ENCODE data around the gene HOXD11. TPM values are rescaled to one million over a fixed set of nuclear protein-coding genes. Genes with fewer than 3 reads are reported as not detected.

The HOXD11 gene
- total and polyA plus RNA-seq, 2 of the 13 experiments (the other 11 are each of a cell fraction or from before 2014, with no cell fraction given), result not detected

DNA sequence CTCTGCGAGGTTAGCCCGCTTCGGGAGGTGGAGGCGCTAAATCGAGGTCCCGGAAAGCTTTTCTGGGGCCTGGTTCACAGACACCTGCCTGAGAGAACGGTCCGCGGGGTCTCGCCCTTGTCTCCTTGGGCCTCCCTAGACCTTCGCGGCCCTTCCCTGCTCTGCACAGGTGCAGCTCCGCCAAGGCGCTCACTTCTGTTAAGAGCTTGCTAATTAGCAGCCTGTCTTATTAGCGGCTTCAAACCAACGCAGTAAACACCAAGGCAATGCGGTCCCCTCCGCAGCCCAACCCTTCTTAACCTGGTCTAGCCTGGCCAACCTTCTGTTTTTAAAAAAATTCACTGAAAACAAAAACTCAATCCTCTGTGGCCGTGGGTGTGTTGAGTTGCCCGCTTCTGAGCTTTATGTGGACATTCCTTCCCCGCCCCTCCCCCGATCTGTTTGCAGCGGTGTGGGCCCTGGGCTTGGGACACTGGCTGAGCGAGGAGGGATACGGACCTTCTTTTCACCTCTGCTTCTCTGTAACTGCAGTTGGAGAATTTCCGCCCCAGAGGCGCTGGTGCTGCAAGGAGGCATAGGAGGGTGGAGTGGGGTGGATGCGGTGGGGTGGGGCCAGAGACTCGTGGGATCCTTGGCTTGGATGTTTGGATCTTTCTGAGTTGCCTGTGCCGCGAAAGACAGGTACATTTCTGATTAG lies 40.9 kb downstream of the HOXD11 start:
- no peak overlapping the region for H3K9ac ChIP-seq (ENCODE audit: insufficient read depth, low read depth, low read length)
- no peak for TF ChIP-seq ZBTB7B (CRISPR knock-in tag; IDR thresholded peaks at IDR 0.05)
- TF ChIP-seq, protein P1, sequence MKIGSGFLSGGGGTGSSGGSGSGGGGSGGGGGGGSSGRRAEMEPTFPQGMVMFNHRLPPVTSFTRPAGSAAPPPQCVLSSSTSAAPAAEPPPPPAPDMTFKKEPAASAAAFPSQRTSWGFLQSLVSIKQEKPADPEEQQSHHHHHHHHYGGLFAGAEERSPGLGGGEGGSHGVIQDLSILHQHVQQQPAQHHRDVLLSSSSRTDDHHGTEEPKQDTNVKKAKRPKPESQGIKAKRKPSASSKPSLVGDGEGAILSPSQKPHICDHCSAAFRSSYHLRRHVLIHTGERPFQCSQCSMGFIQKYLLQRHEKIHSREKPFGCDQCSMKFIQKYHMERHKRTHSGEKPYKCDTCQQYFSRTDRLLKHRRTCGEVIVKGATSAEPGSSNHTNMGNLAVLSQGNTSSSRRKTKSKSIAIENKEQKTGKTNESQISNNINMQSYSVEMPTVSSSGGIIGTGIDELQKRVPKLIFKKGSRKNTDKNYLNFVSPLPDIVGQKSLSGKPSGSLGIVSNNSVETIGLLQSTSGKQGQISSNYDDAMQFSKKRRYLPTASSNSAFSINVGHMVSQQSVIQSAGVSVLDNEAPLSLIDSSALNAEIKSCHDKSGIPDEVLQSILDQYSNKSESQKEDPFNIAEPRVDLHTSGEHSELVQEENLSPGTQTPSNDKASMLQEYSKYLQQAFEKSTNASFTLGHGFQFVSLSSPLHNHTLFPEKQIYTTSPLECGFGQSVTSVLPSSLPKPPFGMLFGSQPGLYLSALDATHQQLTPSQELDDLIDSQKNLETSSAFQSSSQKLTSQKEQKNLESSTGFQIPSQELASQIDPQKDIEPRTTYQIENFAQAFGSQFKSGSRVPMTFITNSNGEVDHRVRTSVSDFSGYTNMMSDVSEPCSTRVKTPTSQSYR (CRISPR knock-in tag; IDR thresholded peaks at IDR 0.05; ENCODE audit: borderline replicate concordance), result peak; percentile 30; the same call in 1 of the 2 replicates
- POLR2A ChIA-PET, result no interaction called here
- no peaks in the 10 kb centered on the region for H4K20me1 ChIP-seq (ENCODE audit: insufficient read depth, low read length)
- H3K27me3 ChIP-seq (ENCODE audit: control insufficient read depth in 1 of 2, insufficient read depth in 2 of 2, low read length in 2 of 2), result peaks cover 19 to 91% of the 10 kb centered on the region in 2 experiments
- no peak overlapping the region for H3K4me3 ChIP-seq (replicated peaks in 1 of 3; ENCODE audit: insufficient read depth in 1 of 3, low read depth in 2 of 3, low read length in 3 of 3)
- CTCF ChIA-PET (ENCODE audit: low intra/inter-chr PET ratio, low total read pairs), result no interaction called here
- no peak overlapping the region for H3K4me2 ChIP-seq (ENCODE audit: low read depth, low read length)
- 57% methylated on average over 29 of the region's 31 CpGs for WGBS (ENCODE audit: low lambda C conversion rate)
- ATAC-seq (no peak), FAIRE-seq (no peak), DNase-seq (ENCODE audit: low spot score) (no peak)
- BruUV-seq (replicated peaks), result no TSS peak
- H3K4me1 ChIP-seq (ENCODE audit: insufficient read depth, low read length), result peaks cover 21% of the 10 kb centered on the region
- H3K79me2 ChIP-seq (ENCODE audit: insufficient read depth, low read length), result no peaks in the 10 kb centered on the region
- no peaks in the 10 kb centered on the region for H3K36me3 ChIP-seq (replicated peaks in 1 of 2; ENCODE audit: control insufficient read depth in 1 of 2, insufficient read depth in 2 of 2, low read length in 2 of 2)
- H2AFZ ChIP-seq (ENCODE audit: low read length), result no peak overlapping the region
- intact Hi-C loops (cut with micrococcal nuclease; ENCODE audit: unreplicated experiment), result no loop called here
- in situ Hi-C loops (cut with HindIII; ENCODE audit: extremely low pct_ligation_motif_present, low pct_unique_long_range_greater_than_20kb), result no loop called here
- no peaks in the 10 kb centered on the region for H3K9me3 ChIP-seq (ENCODE audit: low read length)
- no peak overlapping the region for H3K27ac ChIP-seq (ENCODE audit: extremely low read length, insufficient read depth, low read length)

DNA sequence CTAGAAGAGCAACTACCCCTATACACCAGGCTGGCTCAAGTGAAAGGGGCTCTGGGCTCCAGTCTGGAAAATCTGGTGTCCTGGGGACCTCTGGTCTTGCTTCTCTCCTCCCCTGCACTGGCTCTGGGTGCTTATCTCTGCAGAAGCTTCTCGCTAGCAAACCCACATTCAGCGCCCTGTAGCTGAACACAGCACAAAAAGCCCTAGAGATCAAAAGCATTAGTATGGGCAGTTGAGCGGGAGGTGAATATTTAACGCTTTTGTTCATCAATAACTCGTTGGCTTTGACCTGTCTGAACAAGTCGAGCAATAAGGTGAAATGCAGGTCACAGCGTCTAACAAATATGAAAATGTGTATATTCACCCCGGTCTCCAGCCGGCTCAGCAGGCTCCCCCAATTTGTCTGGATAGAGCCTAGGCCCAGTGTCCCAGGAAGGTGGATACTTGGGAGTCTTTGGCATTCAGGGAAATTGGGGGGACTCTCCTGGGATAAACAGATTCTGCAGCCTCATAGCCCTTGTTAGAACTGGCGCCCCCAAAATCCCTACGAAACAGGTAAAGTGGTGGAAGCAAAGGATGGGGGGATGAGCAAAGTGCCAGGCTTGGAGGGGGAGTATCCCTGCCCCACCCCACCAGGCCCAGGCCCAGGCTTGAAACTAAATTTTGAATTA lies 41.8 kb downstream of the HOXD11 start:
- ChIA-PET POLR2A (no interaction called here), CTCF (ENCODE audit: low intra/inter-chr PET ratio, low total read pairs) (no interaction called here)
- H3K9me3 ChIP-seq (ENCODE audit: low read length), result no peaks in the 10 kb centered on the region
- H3K4me1 ChIP-seq (ENCODE audit: insufficient read depth, low read length), result peaks cover 21% of the 10 kb centered on the region
- H3K27me3 ChIP-seq (ENCODE audit: control insufficient read depth in 1 of 2, insufficient read depth in 2 of 2, low read length in 2 of 2), result peaks cover 19 to 89% of the 10 kb centered on the region in 2 experiments
- no peak overlapping the region for H3K9ac ChIP-seq (ENCODE audit: insufficient read depth, low read depth, low read length)
- no peak overlapping the region for H2AFZ ChIP-seq (ENCODE audit: low read length)
- intact Hi-C loops (cut with micrococcal nuclease; ENCODE audit: unreplicated experiment), result no loop called here
- no peak overlapping the region; a peak in 1 of 6 replicates for H3K4me3 ChIP-seq (replicated peaks in 1 of 3; ENCODE audit: insufficient read depth in 1 of 3, low read depth in 2 of 3, low read length in 3 of 3)
- FAIRE-seq, result peak; percentile 12
- ATAC-seq, result peak; percentile 68
- no peaks in the 10 kb centered on the region for H3K36me3 ChIP-seq (replicated peaks in 1 of 2; ENCODE audit: control insufficient read depth in 1 of 2, insufficient read depth in 2 of 2, low read length in 2 of 2)
- in situ Hi-C loops (cut with HindIII; ENCODE audit: extremely low pct_ligation_motif_present, low pct_unique_long_range_greater_than_20kb), result no loop called here
- 28% methylated on average over 11 of the region's 11 CpGs for WGBS (ENCODE audit: low lambda C conversion rate)
- peak overlapping the region; percentile 37 for H3K4me2 ChIP-seq (ENCODE audit: low read depth, low read length)
- no peak for DNase-seq (ENCODE audit: low spot score)
- H3K79me2 ChIP-seq (ENCODE audit: insufficient read depth, low read length), result no peaks in the 10 kb centered on the region
- no TSS peak for BruUV-seq (replicated peaks)
- no peak overlapping the region for H3K27ac ChIP-seq (ENCODE audit: extremely low read length, insufficient read depth, low read length)
- H4K20me1 ChIP-seq (ENCODE audit: insufficient read depth, low read length), result no peaks in the 10 kb centered on the region
- TF ChIP-seq, protein P2, sequence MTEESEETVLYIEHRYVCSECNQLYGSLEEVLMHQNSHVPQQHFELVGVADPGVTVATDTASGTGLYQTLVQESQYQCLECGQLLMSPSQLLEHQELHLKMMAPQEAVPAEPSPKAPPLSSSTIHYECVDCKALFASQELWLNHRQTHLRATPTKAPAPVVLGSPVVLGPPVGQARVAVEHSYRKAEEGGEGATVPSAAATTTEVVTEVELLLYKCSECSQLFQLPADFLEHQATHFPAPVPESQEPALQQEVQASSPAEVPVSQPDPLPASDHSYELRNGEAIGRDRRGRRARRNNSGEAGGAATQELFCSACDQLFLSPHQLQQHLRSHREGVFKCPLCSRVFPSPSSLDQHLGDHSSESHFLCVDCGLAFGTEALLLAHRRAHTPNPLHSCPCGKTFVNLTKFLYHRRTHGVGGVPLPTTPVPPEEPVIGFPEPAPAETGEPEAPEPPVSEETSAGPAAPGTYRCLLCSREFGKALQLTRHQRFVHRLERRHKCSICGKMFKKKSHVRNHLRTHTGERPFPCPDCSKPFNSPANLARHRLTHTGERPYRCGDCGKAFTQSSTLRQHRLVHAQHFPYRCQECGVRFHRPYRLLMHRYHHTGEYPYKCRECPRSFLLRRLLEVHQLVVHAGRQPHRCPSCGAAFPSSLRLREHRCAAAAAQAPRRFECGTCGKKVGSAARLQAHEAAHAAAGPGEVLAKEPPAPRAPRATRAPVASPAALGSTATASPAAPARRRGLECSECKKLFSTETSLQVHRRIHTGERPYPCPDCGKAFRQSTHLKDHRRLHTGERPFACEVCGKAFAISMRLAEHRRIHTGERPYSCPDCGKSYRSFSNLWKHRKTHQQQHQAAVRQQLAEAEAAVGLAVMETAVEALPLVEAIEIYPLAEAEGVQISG (CRISPR knock-in tag; IDR thresholded peaks at IDR 0.05), result no peak
